ENCODE data around the gene MYH11.
"Not testable (repeated sequence)": the region's sequence is repeated elsewhere in the genome, so short reads cannot be mapped to it uniquely, and the experiment has no call there.

The MYH11 gene

GRCh38 chr16:15836965-15837611 is 19.7 kb downstream of the MYH11 start:
- DNase-seq = no peak

GRCh38 chr16:15836074-15836473 is 20.8 kb downstream of the MYH11 start:
- no peak for DNase-seq

DNA sequence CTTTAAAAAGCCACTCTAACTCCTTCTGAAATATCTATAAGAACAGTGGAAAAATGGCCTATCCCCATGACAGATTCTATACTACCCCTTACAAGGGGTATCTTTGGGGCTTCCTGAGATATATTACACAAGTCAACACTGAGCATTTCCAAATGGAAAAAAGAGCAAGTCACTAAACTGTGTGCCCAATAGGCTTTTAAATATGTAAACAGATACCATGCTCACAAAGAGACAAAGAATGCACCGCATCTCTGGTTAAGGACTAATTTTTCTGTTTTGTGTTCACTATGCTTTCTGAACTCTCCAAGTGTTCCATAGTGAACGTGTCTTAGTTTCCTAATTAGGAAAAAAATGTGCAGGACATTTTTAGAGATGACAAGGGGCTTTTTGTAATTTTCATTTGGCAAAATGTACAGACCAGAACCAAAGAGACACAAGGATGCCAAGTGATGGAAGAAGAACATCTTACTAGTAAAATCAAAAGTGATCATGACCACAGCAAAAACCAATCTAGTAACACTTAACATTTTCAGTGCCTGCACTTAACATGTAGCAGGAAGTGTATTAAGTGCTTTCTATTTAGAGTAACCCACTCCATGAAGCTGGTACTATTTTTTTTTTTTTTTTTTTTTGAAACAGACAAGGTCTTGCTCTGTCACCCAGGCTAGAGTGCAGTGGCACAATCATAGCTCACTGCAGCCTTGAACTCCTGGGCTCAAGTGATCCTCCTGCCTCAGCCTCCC is 21.5 kb downstream of the MYH11 start:
- DNase-seq = no peak

DNA sequence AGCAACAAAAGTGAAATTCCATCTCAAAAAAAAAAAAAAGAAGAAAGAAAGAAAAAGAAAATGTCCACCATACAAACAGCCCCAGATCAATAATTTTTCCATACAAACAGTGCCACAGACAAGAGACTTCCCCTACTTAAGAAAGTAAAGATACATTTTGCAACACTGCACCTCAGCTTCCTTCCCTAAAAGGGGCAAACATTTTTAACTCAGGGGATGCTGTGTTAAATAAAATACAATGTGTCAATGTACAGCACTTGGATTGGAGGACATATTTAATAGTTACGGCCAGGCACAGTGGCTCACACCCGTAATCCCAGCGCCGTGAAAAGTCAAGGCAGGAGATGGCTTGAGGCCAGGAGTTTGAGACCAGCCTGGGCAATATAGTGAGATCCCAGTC is 22.3 kb downstream of the MYH11 start:
- DNase-seq = no peak

GRCh38 chr16:15833541-15833940 is 23.3 kb downstream of the MYH11 start:
- no peak for DNase-seq

- no peak for DNase-seq
These were observed 24.6 kb downstream of the MYH11 start for GRCh38 chr16:15832241-15832640.

DNA sequence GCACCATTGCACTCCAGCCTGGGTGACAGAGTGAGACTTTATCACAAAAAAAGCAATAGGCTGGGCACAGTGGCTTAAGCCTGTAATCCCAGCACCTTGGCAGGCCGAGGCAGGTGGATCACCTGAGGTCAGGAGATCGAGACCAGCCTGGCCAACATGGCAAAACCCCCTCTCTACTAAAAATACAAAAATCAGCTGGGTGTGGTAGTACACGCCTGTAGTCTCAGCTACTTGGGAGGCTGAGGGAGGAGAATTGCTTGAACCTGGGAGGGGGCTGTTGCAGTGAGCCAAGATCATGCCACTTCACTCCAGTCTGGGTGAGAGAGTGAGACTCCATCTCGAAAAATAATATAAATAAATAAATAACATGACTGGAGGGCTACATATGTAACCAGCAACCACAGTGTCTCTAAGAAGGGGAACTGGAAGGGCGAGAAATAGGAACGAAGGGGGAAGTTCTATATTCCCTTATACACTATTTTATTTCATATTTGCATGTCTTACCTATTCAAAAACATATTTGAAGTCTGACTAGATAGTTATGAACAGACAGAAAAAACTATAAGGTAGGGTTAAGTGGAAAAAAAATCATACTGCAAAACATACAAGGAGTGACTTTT is 25.9 kb downstream of the MYH11 start:
- DNase-seq = no peak

DNA sequence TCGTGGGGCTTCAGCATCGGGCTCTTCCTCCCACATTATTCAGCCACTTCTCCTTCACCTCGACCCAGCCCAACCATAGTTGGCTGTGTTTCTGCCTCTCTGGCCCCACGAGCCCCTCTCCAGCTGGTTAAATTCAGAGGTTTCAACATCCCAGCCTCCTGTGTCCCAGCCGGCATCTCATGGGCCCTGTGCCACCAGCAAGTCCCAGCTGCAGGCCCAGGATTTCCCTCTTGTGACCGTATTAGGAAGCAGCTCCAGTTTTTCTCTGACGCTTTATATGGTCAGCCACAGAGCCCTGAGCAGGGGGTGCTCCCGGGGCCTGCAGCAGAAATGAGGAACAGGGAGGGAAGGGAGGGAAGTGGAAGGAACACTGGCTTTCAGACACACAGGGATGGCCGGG is 27.4 kb downstream of the MYH11 start:
- no peak for DNase-seq

DNA sequence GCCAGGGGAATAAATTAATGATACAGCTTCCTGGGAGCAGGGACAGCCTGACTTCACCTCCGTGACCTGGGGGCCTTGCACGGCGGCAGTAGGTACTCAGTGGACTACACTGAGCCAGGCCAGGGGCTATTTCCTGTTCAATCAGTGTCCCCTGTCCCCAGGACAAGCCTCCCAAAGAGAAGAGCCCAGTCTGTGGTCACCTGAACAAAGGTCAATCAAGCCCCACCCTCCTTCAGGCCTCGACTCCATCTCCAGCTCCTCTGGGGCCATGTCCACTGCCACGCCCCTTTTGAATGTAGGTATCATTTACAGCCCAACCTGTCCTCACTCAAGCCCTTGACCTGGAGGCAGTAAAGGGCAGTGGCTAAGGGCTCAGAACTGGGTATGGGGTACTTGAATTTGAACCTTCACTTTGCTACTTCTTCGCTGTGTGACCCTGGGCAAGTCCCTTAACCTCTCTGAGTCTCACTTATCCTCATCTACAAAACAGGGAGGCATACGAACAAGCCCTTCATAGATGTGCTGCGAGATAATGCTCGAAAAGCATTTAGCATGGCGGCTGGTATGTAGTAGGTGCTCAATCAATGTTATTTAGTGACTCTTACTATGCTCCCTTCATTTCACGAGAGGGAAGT is 29.0 kb downstream of the MYH11 start:
- no peak for DNase-seq

GRCh38 chr16:15827299-15827698 is 29.5 kb downstream of the MYH11 start:
- DNase-seq = no peak

DNA sequence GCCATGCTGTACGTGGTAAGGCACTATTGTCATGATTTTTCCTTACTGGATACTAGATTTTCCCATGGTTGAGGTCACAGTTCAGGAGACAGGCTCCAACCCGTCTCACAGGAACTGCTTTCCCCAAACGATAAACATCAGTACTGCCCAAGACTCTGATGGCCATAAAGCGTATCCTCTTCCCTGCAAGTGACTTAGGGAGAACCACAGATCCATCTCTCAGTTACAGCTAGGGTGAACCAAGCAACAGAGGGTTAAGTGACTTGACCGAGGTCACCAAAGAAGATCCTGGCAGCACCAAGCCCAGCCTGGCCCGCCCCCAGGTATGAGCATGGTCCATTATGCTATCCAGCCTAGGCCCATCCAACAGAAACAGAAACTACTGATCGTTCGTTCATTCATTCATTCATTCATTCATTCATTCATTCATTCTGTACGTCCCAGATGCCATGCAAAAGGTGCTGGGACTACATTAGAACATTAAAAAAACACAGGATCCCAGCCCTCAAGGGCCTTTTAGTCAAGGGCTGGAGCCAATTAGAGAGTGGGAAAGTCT is 31.0 kb downstream of the MYH11 start:
- DNase-seq = no peak

GRCh38 chr16:15822957-15823356 is 33.9 kb downstream of the MYH11 start:
- DNase-seq = no peak

- no peak for DNase-seq
These were observed 36.0 kb downstream of the MYH11 start for GRCh38 chr16:15820837-15821236.

DNA sequence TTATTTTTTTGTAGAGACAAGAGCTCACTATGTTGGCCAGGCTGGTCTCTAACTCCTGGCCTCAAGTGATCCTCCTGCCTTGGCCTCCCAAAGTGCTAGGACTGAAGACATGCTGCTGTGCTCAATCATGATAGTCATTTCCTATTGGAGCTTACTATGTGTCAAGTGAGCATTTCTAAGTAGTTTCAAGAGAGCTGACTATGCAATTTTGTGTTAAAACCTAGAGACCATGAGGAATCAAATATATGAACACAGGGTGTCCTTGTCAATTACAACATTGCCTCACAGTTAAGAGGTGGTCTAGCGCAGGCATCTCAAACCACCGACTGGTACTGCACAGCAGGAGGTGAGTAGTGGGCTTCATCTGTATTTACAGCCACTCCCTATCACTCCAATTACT is 37.8 kb downstream of the MYH11 start:
- no peak for DNase-seq

DNA sequence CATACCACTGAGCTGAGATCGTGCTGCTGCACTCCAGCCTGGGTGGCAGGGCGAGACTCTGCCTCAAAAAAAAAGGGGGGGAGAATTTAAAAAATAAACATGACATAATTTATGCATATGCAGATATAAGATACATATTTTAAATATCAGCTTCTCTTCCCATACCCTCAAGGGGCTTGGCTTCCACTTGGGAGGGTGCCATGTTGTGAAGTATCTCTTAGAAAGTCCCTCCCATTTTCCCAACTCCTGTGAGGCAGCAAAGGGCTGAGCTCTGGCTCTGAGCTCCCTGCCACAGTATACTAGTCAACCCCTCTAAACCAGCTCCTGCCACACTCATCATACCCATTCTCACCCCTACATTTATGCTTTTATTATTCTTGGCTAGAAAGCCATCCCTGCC is 39.4 kb downstream of the MYH11 start:
- DNase-seq = no peak

DNA sequence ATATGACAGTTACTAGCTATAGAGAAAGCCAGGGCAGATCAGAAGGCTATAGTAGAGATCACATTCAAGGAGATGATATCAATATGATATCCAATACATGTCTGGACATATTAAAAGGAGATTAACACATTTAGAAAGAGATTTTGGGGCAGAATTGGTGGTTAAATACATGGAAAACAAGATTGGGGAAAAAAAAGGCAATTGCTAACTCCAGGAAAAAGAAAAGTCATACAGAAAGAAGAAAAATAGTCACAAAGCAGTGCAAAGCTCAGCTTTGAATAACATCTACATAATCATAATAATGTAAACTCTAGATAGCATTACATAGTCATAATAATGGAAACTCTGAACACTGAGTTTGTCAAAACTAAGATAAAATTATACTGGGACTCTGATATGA is 40.6 kb downstream of the MYH11 start:
- no peak for DNase-seq

DNA sequence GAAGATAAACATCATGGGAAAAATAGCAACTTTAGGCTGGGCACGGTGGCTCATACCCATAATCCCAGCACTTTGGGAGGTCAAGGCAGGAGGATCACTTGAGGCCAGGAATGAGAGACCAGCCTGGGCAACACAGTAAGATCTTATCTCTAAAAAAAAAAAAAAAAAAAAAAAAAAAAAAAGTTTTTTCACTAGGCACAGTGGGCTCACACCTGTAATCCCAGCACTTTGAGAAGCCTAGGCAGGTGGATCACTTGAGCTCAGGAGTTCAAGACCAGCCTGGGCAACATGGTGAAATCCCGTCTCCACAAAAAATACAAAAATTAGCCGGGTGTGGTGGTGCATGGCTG is 44.5 kb downstream of the MYH11 start:
- not testable (repeated sequence) for DNase-seq

DNA sequence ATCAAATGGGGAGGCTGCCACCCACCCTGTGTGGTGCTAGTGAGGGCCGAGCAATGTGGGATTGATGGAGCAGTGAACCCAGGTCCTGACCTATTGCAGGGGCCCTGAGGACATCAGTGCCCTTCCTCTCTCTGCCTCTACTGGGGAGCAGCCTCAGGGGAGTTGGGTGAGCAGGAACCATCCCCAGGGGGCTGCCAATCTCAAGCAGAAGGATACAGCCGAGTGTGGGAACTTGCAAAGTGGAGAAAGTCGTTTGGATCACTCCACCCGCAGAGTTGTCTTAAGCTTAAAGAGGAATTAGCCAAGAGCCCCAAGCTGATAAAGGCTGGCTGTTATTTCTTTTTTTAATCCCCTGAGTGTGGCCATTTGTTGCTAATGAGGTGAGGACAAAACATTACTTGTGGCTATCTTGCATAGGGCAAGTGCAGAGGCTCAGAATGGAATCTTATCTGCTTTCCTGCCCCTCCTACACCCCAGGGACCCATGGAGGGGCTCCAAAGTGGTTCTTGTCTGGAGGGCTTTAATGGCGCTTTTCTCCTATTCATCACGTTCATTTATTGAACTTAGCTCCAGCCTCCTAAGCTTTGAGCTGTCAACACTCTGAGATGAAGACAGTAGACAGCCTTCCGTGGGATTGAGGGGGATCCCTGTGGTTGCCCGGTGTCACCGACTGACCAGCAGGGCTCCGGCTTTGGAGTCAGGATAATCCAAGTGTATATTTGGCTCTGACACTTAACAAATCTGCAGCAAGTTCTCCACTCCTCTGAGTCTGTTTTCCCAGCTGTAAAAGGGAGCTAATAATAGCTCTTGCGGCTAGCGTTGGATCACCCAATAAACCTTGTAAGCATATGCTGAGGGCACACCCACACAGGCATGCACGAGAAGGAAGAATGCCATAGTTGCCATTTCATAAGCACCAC is 45.1 kb downstream of the MYH11 start:
- no peak for DNase-seq

DNA sequence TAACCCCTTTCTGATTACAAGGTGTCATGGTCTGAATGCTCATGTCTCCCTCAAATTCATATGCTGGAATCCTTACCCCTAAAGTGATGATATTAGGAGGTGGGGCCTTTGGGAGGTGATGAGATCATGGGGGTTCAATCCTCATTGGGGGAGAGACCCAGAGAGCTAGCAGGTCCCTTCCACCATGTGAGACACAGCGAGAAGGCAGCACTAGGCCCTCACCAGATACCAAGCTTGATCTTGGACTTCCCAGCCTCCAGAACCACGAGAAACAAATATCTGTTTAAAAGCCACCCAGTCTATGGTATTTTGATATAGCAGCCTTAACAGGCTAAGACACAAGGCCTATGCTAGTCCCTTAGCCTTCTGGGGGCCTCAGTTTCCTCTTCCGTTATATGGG is 45.9 kb downstream of the MYH11 start:
- DNase-seq = no peak

GRCh38 chr16:15810411-15810810 is 46.4 kb downstream of the MYH11 start:
- DNase-seq = no peak

GRCh38 chr16:15809297-15809696 is 47.5 kb downstream of the MYH11 start:
- DNase-seq = not testable (repeated sequence)

DNA sequence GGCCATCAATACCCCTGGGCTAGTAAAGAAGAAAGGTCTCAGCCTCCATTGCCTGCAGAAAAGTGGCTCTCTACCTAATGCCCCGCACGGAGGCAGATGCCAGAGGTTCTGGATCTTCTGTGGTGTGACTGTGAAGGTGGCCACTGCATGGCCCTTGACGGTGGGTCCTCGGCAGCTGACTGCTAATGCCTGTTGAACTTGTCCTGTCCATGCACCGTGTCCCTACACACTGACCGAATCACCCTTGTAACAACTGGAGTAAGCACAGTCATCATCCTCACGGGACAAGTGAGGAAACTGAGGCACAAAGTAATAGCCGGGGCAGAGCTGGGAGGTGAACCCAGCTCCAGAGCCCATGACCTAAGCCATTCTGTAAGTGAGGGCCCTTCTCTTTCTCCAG is 48.8 kb downstream of the MYH11 start:
- no peak for DNase-seq

DNA sequence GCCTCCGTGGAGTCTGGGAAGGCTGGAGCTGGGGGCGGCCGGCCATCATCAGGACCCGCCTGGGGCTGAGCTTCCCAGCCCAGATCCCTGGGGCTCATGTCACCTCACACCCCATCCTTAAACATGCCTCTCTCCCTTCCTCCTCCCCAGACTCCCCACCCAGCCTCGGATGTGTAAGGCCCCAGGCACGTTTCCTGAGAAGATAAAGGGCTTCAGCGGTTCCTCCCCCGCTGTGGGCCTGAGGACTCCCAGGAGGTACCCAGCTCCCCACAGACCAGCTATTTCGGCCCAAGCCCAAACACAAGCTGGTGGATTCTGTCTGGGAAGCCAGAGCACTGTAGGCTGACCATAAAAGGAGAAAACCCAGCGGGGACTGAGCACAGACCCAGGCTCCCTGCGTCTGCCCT is 49.2 kb downstream of the MYH11 start:
- DNase-seq = no peak
